HEK293 (cell line): Measurements from ENCODE around the gene GPR3.

Source experiments
- EGR2 ChIP-seq: fragments of 450-650 bp; formaldehyde crosslinking; IDR thresholded peaks from 2 replicates; pipeline ENCODE4 v1.5.1; 2016; ENCODE audit warnings: low read depth, missing biosample characterization, missing genetic modification characterization
- HOXC10 ChIP-seq: sonication (generic); formaldehyde crosslinking; IDR thresholded peaks from 2 replicates; pipeline ENCODE4 v1.8.1; 2023; ENCODE audit warnings: mild to moderate bottlenecking, missing genetic modification reagents
- KLF7 ChIP-seq: fragments of 450-650 bp; formaldehyde crosslinking; IDR thresholded peaks from 2 replicates; pipeline ENCODE4 v1.5.1; 2016; ENCODE audit warnings: missing biosample characterization, missing genetic modification characterization, borderline replicate concordance
- SETDB1 ChIP-seq: IDR thresholded peaks from one replicate; pipeline ENCODE4 v1.6.1; 2017; ENCODE audit warnings: mild to moderate bottlenecking, low read length, moderate library complexity, mixed read lengths; ENCODE audit not compliant: insufficient read length
- TCF7L2 ChIP-seq: IDR thresholded peaks from 2 replicates; pipeline ENCODE4 v1.6.1; 2011; ENCODE audit warnings: low read depth, mild to moderate bottlenecking, inconsistent platforms, low read length, moderate library complexity, borderline replicate concordance
- TRIM28 ChIP-seq: IDR thresholded peaks from 2 replicates; pipeline ENCODE4 v1.6.1; 2011; ENCODE audit warnings: low read length, control low read depth, borderline replicate concordance
- TSHZ1 ChIP-seq: fragments of 450-650 bp; formaldehyde crosslinking; IDR thresholded peaks from 2 replicates; pipeline ENCODE4 v1.5.1; 2016; ENCODE audit warnings: missing biosample characterization, missing genetic modification characterization, borderline replicate concordance
- YY2 ChIP-seq: fragments of 450-650 bp; formaldehyde crosslinking; IDR thresholded peaks from 2 replicates; pipeline ENCODE4 v1.5.1; 2016; ENCODE audit warnings: missing biosample characterization, missing genetic modification characterization
- ZBTB8A ChIP-seq: fragments of 450-650 bp; formaldehyde crosslinking; IDR thresholded peaks from 2 replicates; pipeline ENCODE4 v1.5.1; 2016; ENCODE audit warnings: missing biosample characterization, missing genetic modification characterization
- ZNF10 ChIP-seq: fragments of 450-650 bp; formaldehyde crosslinking; IDR thresholded peaks from 2 replicates; pipeline ENCODE4 v1.5.1; 2017; ENCODE audit warnings: missing biosample characterization, missing genetic modification characterization
- ZNF133 ChIP-seq: fragments of 450-650 bp; formaldehyde crosslinking; IDR thresholded peaks from 2 replicates; pipeline ENCODE4 v1.5.1; 2016; ENCODE audit warnings: missing biosample characterization, missing genetic modification characterization
- ZNF138 ChIP-seq: fragments of 450-650 bp; formaldehyde crosslinking; IDR thresholded peaks from 2 replicates; pipeline ENCODE4 v1.5.1; 2016; ENCODE audit warnings: missing biosample characterization, missing genetic modification characterization, borderline replicate concordance
- ZNF146 ChIP-seq: fragments of 450-650 bp; formaldehyde crosslinking; IDR thresholded peaks from 2 replicates; pipeline ENCODE4 v1.5.1; 2016; ENCODE audit warnings: missing biosample characterization, missing genetic modification characterization
- ZNF274 ChIP-seq, 2 experiments: fragments of 200-500 bp in 1 of 2; fragments of 450-650 bp in 1 of 2; sonication (Bioruptor generic) in 1 of 2; formaldehyde crosslinking in 1 of 2; IDR thresholded peaks; 2 replicates each; pipeline versions ENCODE4 v1.5.1 to v1.6.1; 2014 to 2016; ENCODE audit warnings: borderline replicate concordance in 1 of 2, inconsistent platforms in 1 of 2, low read length in 1 of 2, missing biosample characterization in 1 of 2, missing genetic modification characterization in 1 of 2
- ZNF335 ChIP-seq: fragments of 450-650 bp; formaldehyde crosslinking; conservative IDR thresholded peaks from 2 replicates; pipeline ENCODE4 v1.5.1; 2016; ENCODE audit warnings: missing biosample characterization, missing genetic modification characterization
- ZNF391 ChIP-seq: fragments of 450-650 bp; formaldehyde crosslinking; IDR thresholded peaks from 2 replicates; pipeline ENCODE4 v1.5.1; 2016; ENCODE audit warnings: low read depth, missing biosample characterization, missing genetic modification characterization, borderline replicate concordance
- ZNF423 ChIP-seq: fragments of 450-650 bp; formaldehyde crosslinking; IDR thresholded peaks from 2 replicates; pipeline ENCODE4 v1.5.1; 2016; ENCODE audit warnings: missing biosample characterization, missing genetic modification characterization
- ZNF48 ChIP-seq: fragments of 450-650 bp; formaldehyde crosslinking; IDR thresholded peaks from 2 replicates; pipeline ENCODE4 v1.5.1; 2016; ENCODE audit warnings: missing biosample characterization, missing genetic modification characterization
- ZNF501 ChIP-seq: fragments of 450-650 bp; formaldehyde crosslinking; IDR thresholded peaks from 2 replicates; pipeline ENCODE4 v1.5.1; 2016; ENCODE audit warnings: missing biosample characterization, missing genetic modification characterization
- ZNF513 ChIP-seq: fragments of 450-650 bp; IDR thresholded peaks from 2 replicates; pipeline ENCODE4 v1.5.1; 2018; ENCODE audit warnings: missing biosample characterization, missing genetic modification characterization
- ZNF530 ChIP-seq: fragments of 450-650 bp; formaldehyde crosslinking; IDR thresholded peaks from 2 replicates; pipeline ENCODE4 v1.5.1; 2016; ENCODE audit warnings: low read depth, missing biosample characterization, missing genetic modification characterization
- ZNF544 ChIP-seq: fragments of 450-650 bp; formaldehyde crosslinking; IDR thresholded peaks from 2 replicates; pipeline ENCODE4 v1.5.0; 2017; ENCODE audit warnings: missing biosample characterization, missing genetic modification characterization
- ZNF548 ChIP-seq: fragments of 450-650 bp; formaldehyde crosslinking; IDR thresholded peaks from 2 replicates; pipeline ENCODE4 v1.5.1; 2016; ENCODE audit warnings: missing biosample characterization, missing genetic modification characterization
- ZNF560 ChIP-seq: fragments of 450-650 bp; formaldehyde crosslinking; IDR thresholded peaks from 2 replicates; pipeline ENCODE4 v1.5.1; 2017; ENCODE audit warnings: missing biosample characterization, missing genetic modification characterization, borderline replicate concordance
- ZNF571 ChIP-seq: fragments of 450-650 bp; formaldehyde crosslinking; IDR thresholded peaks from 2 replicates; pipeline ENCODE4 v1.5.0; 2017; ENCODE audit warnings: missing biosample characterization, missing genetic modification characterization
- ZNF580 ChIP-seq: fragments of 450-650 bp; formaldehyde crosslinking; IDR thresholded peaks from 2 replicates; pipeline ENCODE4 v1.5.1; 2016; ENCODE audit warnings: missing biosample characterization, missing genetic modification characterization
- ZNF596 ChIP-seq: fragments of 450-650 bp; IDR thresholded peaks from 2 replicates; pipeline ENCODE4 v1.5.0; 2018; ENCODE audit warnings: missing biosample characterization, mild to moderate bottlenecking, missing genetic modification characterization, moderate library complexity
- ZNF670 ChIP-seq: fragments of 450-650 bp; formaldehyde crosslinking; IDR thresholded peaks from 2 replicates; pipeline ENCODE4 v1.5.1; 2016; ENCODE audit warnings: missing biosample characterization, missing genetic modification characterization, low read depth
- ZNF677 ChIP-seq: fragments of 450-650 bp; IDR thresholded peaks from 2 replicates; pipeline ENCODE4 v1.5.0; 2018; ENCODE audit warnings: missing biosample characterization, mild to moderate bottlenecking, missing genetic modification characterization, moderate library complexity
- ZNF701 ChIP-seq: fragments of 450-650 bp; formaldehyde crosslinking; IDR thresholded peaks from 2 replicates; pipeline ENCODE4 v1.5.1; 2016; ENCODE audit warnings: missing biosample characterization, missing genetic modification characterization
- ZNF704 ChIP-seq: fragments of 450-650 bp; formaldehyde crosslinking; IDR thresholded peaks from 2 replicates; pipeline ENCODE4 v1.5.1; 2016; ENCODE audit warnings: missing biosample characterization, missing genetic modification characterization
- ZNF747 ChIP-seq: fragments of 450-650 bp; formaldehyde crosslinking; IDR thresholded peaks from 2 replicates; pipeline ENCODE4 v1.5.1; 2016; ENCODE audit warnings: missing biosample characterization, missing genetic modification characterization
- ZNF785 ChIP-seq: fragments of 450-650 bp; formaldehyde crosslinking; IDR thresholded peaks from 2 replicates; pipeline ENCODE4 v1.5.1; 2016; ENCODE audit warnings: missing biosample characterization, missing genetic modification characterization
- ZSCAN5A ChIP-seq: fragments of 450-650 bp; formaldehyde crosslinking; IDR thresholded peaks from 2 replicates; pipeline ENCODE4 v1.5.1; 2016; ENCODE audit warnings: missing biosample characterization, missing genetic modification characterization

Gene GPR3

GRCh38 chr1:27395441-27396195 lies 3.2 kb downstream of the GPR3 start (continued):
- TF ChIP-seq ZNF548 (tag by site-specific recombination) (no peak), ZNF335 (tag by site-specific recombination) (no peak), ZNF530 (tag by site-specific recombination) (no peak), KLF7 (no peak), SETDB1 (no peak), ZNF146 (tag by site-specific recombination) (no peak), ZNF274 (IDR thresholded peaks at IDR 0.05; ENCODE audit: low read length) (no peak), ZNF274 (tag by site-specific recombination; IDR thresholded peaks at IDR 0.05; ENCODE audit: borderline replicate concordance) (no peak), ZNF513 (tag by site-specific recombination) (no peak), ZNF10 (tag by site-specific recombination) (peak; percentile 77; the same call in 1 of the 2 replicates), ZNF701 (tag by site-specific recombination) (no peak), ZNF544 (tag by site-specific recombination) (no peak), ZNF571 (tag by site-specific recombination) (no peak), ZNF670 (no peak), ZNF501 (no peak), HOXC10 (CRISPR knock-in tag) (no peak), EGR2 (no peak), ZNF138 (tag by site-specific recombination) (no peak), ZSCAN5A (tag by site-specific recombination) (no peak), ZBTB8A (tag by site-specific recombination) (0 out of 2 replicates have a peak, but pooled peaks have one; percentile 26), ZNF48 (no peak), TRIM28 (no peak), TSHZ1 (tag by site-specific recombination) (no peak), ZNF747 (tag by site-specific recombination) (no peak), ZNF391 (tag by site-specific recombination) (no peak), ZNF133 (no peak), ZNF560 (tag by site-specific recombination) (no peak), TCF7L2 (no peak), YY2 (tag by site-specific recombination) (no peak), ZNF677 (tag by site-specific recombination) (no peak), ZNF596 (no peak), ZNF704 (no peak), ZNF423 (tag by site-specific recombination) (no peak), ZNF580 (tag by site-specific recombination) (no peak), ZNF785 (no peak)
